Activated CD8-positive, alpha-beta memory T cell treated with anti-CD3 and anti-CD28 coated beads for 36 hours (primary cell): ENCODE results near the gene ABCC1. TPM values are rescaled to one million over a fixed set of nuclear protein-coding genes. Genes with fewer than 3 reads are reported as not detected.

Experiments
- CTCF ChIA-PET: fragments of 350-600 bp; sonication (Branson Sonifier 250); formaldehyde crosslinking; loops from one replicate; lab custom pipeline; 2021; ENCODE audit warnings: antibody characterized with exemption; lab: Charles Lee
- POLR2A ChIA-PET: fragments of 350-600 bp; sonication (Branson Sonifier 250); formaldehyde crosslinking; loops from one replicate; lab custom pipeline; 2021; ENCODE audit warnings: antibody characterized with exemption; lab: Charles Lee
- total RNA-seq, 2 experiments: library from RNA; stranded (reverse); gene quantifications; one replicate each; pipeline ENCODE4 v1.2.3, GENCODE V29; 2021

Gene ABCC1
- total RNA-seq, 2 experiments from 2014 or later: 70.6 to 73.5 TPM

DNA sequence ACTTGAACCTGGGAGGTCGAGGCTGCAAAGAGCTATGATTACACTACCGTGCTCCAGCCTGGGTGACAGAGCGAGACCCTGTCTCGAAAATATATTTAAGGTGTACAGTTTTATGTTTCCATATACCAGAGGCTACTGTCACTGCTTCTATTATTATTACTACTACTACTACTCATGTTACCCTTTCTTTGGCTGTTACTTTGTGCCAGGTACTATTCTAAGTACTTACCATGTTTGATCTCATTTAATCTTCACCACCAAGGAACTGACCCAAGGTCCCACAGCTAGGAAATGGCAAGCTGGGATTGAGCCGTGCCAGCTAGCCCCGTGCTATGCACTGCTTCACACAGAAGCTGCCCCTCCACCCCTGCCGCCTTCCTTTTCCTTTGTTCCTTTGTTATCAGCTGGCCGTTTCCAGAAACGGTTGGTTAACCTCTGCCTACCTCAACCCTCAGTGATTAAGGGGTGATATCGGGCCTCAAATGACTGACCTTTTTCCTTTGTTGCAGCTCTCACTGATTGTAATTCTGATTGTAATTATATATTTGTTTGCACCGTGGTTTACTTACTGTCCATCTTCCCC, 78.4 kb downstream of the ABCC1 start:
- ChIA-PET CTCF (interaction anchor here (2.1 kb wide), 1 partner anchor 17 kb away, joined by 4 read pairs; no protein-coding TSS in a partner anchor), POLR2A (no interaction called here)

DNA sequence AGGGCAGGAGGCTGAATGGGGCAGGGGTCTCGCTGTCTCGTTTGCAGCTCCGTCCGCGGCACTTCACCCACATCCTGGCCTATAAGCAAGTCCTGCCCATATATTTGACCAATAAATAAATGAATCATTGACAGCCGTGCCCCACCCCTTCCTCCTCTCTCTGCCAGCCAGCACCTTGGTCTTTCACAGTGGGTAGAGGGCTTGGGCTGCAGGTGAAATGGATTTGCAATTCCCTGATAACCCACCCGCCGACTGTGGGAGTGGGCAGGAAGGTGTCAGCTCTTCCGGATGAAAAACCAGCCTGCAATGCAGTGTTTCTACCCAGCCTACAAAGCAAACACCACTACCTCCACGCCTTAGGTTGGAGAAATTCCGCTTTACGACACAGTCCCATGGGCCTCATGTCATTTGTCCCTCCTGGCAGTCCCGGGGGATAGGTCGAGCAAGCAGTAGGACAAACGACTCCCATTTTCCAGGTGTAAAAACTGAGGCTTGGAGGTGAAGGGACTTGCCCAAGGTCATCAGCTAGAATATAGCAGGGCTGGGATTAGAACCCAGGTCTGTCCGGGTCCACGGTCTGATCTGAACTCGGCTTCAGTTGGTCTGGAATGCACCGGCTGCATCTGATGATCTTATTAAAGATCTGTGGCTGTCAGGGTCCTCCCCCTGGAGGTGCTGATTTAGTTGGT, 79.0 kb downstream of the ABCC1 start:
- ChIA-PET POLR2A (no interaction called here), CTCF (no interaction called here)

DNA sequence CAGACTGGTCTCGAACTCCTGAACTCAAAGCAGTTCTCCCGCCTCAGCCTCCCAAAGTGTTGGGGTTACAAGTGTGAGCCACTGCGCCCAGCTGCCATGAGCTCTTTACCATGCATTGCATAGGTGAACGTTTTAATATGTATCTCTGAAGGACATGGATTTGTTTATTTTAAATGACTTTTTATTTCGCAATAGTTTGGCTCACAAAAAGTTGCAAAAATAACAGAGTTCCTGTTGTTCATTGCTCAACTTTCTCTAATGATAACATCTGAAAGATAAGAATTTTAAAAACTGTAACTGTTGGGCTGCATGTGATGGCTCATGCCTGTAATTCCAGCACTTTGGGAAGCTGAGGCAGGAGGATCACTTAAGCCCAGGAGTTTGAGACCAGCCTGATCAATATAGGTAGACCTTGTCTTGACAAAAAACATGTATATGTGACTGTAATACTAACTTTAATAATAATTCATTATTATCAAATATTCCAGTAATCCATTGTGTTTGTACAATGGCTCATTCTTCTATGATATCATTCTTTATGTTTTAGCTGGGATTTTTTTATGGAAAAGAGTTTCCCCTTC, 80.1 kb downstream of the ABCC1 start:
- ChIA-PET POLR2A (no interaction called here), CTCF (no interaction called here)

DNA sequence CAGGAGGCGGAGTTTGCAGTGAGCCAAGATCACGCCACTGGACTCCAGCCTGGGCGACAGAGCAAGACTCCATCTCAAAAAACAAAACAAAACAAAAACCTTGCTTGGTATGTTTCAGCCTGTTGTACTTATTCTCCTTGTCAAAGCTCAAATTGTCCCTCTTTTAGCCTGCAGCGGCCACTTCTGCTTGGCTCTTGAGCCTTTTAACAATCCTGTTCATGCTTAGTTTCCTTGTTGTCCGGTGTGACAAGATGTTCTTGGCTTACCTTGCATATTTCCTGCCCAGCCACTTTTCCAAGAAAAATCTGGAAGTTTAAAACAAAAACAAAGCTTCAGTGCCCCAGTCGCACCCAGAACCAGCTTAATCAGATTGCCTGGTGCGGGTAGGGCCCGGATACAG, 81.0 kb downstream of the ABCC1 start:
- POLR2A ChIA-PET: no interaction called here
- CTCF ChIA-PET: no interaction called here

DNA sequence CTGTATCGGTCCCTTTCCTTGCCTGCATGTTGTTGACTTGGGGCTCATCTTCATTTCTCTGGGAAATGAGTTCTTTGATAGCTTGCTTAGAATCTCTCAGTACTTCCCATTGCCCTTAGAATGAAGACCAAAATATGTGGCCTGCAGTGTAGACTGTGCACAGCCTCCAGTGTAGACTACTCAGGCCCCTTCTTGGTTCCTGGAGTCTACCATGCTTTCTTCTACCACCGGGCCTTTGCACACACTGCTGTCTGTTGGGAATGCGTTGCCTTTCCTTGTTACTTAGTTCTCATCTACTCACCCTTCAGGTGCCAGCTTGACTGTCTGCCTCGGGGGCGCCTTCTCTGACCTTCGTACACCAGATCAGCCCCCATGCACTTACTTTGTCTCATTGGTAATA, 82.0 kb downstream of the ABCC1 start:
- ChIA-PET POLR2A (no interaction called here), CTCF (no interaction called here)

DNA sequence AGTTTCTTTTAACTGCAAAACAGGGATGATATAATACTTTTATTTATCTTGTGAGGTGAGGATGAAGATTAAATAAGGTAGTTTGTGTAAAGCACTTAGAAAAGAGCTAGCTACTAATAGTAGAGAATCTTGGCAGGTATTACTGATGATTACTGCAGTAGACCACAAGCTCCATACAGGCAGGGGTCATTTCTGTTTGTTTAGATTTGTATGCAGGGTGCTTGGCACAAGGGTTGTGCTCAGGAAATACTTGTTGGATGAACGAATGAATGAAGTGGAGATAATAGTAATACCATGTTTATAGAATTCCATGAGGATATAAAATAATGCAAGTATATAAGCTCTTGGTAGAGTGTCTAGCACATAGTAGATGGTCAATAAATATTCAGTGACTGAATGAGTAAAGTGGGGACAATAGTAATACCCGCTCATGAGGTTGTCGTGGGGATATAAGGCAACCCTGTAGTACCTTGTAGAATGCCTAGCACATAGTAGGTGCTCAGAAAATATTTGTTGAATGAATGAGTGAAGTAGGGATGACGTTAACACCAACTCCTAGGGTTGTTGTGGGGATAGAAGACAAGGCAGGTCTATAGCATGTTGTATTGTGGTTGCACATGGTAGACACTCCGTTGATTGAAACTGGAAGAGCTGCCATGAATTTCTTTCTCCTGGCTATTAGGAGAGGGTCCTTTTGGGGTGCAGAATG, 83.0 kb downstream of the ABCC1 start:
- ChIA-PET CTCF (interaction anchor here (0.5 to 1.4 kb wide), 3 partner anchors 10 to 141 kb away, joined by 3 to 4 read pairs (median 4); no protein-coding TSS in a partner anchor), POLR2A (no interaction called here)

DNA sequence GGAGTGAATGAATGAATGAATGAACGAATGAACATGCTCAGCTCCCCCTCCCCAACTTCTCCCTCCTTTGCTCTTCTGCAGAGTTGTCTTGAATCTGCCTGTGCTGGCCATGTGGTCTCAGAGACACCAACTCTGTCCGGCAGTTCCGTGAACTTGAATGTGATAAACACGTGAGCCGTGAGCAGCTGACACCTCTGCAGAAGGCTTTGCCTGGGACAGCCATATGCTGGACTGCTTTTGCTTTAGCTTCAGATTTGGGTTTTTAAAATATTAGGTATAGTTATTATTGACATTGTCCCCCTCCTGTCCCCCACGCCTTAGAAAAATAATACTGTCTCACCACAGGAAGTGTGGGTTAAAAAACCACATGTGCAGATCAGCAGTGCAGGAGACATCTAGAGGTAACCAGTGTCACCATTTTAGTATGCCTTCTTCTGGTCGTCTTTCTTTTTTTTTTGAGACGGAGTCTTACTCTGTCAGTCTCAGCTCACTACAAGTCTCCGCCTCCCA, 83.8 kb downstream of the ABCC1 start:
- CTCF ChIA-PET: interaction anchor here (0.5 to 1.4 kb wide), 3 partner anchors 9 to 120 kb away, joined by 3 to 4 read pairs (median 4); no protein-coding TSS in a partner anchor

DNA sequence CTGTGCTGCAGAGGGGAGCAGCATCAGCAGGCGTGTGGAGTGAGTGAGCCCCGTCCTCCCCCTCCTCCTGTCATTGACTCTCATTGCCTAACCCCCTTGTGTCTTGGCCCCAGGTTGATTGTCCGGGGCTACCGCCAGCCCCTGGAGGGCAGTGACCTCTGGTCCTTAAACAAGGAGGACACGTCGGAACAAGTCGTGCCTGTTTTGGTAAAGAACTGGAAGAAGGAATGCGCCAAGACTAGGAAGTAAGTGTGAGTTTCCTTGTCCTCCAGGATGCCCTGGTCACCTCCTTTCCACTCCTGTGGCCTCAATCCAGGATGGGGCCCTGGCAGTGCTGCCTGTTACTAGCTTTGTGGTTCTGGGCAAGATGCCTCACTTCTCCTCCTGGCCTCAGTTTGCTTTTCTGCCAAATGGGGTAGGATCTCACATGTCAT, 87.0 kb downstream of the ABCC1 start:
- POLR2A ChIA-PET: no interaction called here
- CTCF ChIA-PET: interaction anchor here (1.3 kb wide), 1 partner anchor 9 kb away, joined by 7 read pairs; no protein-coding TSS in a partner anchor

More for the DNA sequence above, 83.8 kb downstream of the ABCC1 start:
- POLR2A ChIA-PET: interaction anchor here (0.9 kb wide), 1 partner anchor 83 kb away, joined by 5 read pairs; no protein-coding TSS in a partner anchor

DNA sequence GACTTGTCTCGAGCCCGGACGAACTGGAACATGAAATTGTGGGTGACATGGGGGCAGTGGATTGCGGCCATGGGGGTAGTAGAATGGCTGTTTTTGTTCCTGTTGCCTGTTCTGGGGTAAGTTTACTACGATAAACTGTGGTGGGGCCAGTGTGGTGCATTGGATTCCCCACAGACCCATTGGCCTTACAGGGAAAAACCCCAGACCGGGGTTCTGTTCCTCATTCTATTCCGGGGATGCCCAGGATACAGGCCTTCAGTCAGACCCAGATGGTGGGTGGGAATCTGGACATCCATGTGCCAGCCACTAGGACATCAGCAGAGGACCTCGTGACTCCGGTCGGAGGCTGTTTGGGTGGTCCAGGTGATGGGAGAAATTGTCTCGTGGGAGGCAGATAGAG, 88.1 kb downstream of the ABCC1 start:
- ChIA-PET CTCF (no interaction called here), POLR2A (no interaction called here)

DNA sequence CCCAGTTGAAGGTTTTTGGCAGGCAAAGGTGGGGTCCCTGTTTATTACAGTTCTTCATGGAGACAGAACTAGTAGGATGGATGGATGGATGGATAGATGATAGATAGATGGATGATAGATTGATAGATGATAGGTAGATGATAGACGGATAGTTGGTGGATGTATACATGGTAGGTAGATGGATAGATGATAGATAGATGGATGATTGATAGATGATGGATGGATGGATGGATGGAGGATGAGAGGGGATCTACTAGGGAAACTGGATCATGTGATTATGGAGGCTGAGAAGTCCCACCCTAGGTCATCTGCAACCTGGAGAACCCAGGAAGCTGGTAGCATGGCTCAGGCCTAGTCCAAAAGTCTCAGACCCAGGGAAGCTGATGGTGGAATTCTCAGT, 88.6 kb downstream of the ABCC1 start:
- ChIA-PET CTCF (no interaction called here), POLR2A (no interaction called here)

DNA sequence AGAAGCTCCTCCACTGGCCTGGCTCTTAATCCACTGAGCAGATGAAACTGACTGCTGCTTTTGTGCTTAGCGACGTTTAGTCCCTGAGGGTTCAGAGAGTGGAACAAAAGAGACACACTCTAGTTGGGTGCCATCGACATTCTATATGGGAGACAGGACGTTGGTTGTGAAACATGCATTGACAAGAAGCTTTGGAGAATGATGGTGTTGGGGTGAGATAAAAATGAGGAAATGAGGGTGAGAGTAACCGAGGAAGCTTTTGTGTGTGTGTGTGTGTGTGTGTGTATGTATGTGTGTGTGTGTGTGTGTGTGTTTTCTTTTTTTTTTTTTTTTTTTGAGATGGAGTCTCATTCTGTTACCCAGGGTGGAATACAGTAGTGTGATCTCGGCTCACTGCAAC, 89.5 kb downstream of the ABCC1 start:
- POLR2A ChIA-PET: no interaction called here
- CTCF ChIA-PET: interaction anchor here (0.6 kb wide), 1 partner anchor 1330 kb away, joined by 7 read pairs; no protein-coding TSS in a partner anchor

DNA sequence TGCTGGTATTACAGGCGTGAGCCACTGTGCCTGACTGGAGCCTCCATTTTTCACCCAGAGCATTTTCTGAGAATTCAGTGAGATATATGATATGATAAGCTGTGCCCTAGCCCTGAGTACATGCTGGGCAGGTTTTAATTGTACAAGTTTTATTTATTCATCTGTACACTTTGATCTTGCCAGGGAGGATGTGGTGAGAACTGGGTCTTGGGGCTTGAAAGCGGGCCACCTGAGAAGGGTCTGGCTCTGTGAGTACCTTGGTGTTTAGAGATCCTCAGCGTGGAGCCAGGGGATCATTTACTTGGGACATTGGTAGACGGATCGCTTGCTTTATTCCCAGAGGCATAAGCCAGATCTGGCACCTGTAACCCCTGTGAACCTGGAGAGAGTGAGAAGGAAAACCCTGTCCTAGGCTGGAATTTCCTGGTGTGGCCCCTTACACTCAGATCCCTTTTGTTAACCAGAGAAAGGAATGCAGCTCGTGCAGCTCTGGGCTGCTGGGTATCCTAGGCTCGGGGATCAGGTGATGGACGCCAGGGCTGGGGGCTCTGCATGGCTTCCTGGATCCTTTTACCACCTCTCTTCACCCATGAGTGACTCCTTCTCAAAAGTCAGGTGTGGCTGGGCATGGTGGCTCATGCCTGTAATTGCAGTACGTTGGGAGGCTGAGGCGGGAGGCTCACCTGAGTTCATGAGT, 91.9 kb downstream of the ABCC1 start:
- CTCF ChIA-PET: interaction anchor here (0.7 to 1.5 kb wide), 2 partner anchors 8 to 219 kb away, joined by 4 read pairs; no protein-coding TSS in a partner anchor
- POLR2A ChIA-PET: no interaction called here

DNA sequence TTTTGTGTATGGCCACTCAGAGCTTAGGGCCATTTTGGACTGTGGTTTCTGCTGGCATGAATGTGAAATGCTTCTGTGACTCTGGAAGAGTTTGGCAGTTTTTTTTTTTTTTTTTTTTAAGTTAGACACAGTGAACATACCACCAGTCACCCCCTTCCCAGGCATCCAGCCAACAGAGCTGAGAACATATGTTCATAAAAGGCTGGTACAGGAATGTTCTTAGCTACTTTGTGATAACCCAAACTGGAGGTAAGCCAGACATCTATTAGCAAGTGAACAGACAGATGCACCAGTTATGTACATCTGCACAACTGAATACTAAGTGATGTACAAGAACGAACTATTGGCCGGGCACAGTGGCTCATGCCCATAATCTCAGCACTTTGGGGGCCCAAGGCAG, 92.7 kb downstream of the ABCC1 start:
- ChIA-PET POLR2A (no interaction called here), CTCF (interaction anchor here (0.7 to 1.5 kb wide), 2 partner anchors 9 to 220 kb away, joined by 4 read pairs; no protein-coding TSS in a partner anchor)

DNA sequence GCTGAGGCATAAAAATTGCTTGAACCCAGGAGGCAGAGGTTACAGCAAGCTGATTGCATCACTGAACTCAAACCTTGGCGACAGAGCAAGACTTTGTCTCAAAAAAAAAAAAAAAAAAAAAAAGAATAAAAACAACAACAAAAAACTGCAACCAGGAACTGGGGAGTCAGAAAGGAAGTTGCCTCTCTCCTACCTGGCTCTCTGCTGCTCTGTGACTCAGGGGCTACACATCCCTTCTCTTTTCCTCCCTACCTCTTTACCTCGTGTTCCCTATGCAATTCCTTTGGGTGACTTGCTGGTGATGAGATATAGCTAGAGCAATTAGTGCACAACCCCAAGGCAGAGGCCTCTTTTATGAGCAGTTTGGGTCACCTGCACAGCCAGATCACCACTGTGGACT, 95.9 kb downstream of the ABCC1 start:
- ChIA-PET CTCF (interaction anchor here (1.0 to 1.8 kb wide), 3 partner anchors 9 to 76 kb away, joined by 3 to 7 read pairs (median 4); no protein-coding TSS in a partner anchor), POLR2A (no interaction called here)

DNA sequence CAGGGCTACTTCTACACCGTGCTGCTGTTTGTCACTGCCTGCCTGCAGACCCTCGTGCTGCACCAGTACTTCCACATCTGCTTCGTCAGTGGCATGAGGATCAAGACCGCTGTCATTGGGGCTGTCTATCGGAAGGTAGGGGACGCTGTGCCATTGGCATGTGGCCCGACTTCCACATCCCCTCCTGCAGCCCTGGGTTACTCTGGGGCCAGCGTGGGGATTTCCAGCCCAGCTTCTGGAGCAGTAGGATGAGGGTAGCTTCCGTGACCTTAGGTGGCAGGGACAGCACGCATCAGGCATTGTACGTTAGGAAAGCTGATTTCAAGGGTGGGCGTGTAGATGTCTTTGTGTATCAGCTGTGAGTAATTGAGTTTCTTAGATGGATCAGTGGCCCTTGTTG, 96.5 kb downstream of the ABCC1 start:
- CTCF ChIA-PET: interaction anchor here (1.4 to 1.8 kb wide), 2 partner anchors 10 to 77 kb away, joined by 3 to 7 read pairs; no protein-coding TSS in a partner anchor
- POLR2A ChIA-PET: no interaction called here

DNA sequence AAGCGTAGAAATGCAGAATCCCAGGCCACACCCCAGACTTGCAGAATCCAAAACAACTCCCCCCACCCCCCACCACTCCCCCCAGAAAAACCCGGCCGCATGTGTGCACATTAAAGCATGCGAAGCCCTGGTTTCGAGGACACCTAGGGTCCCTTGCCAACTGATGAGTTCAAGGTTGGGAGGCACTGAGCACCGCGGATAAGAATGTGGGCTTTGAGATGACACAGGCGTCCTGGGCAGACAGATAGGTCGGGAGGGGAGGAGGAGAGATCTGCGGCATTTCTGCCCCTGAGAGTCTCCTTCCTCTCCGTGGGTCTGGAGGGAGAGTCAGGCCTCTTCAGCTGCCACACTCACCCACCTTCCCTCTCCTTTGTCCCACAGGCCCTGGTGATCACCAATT, 98.3 kb downstream of the ABCC1 start:
- ChIA-PET POLR2A (no interaction called here), CTCF (no interaction called here)

DNA sequence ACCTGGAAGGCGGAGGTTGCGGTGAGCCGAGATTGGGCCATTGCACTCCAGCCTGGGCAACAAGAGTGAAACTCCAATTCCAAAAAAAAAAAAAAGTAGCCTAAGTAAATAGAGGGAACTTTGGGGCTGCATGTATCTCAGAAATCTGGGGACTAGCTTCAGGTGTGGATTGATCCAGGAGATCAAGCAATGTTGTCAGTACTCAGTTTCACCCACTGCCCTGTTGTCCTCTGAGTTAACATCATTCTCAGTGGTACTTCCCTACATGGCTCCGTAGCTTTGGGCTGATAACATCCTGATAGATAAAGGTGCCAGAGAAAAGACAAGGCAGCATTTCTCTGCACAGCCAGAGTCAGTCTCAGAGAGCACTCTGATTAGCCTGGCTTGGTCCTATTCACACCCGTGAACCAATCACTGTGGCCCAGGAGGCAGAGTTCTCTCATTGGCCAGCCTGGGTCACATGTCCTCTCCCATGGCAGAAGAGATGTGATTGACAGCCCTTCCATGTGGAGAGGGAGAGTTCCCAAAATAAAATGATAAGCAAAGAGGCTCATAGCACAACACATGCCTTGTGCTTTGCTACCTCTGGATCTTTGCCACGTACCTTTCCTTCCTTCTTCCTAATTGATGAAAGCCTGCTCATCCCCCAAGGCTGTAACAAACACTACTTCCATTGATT, 99.6 kb downstream of the ABCC1 start:
- CTCF ChIA-PET: no interaction called here
- POLR2A ChIA-PET: no interaction called here

DNA sequence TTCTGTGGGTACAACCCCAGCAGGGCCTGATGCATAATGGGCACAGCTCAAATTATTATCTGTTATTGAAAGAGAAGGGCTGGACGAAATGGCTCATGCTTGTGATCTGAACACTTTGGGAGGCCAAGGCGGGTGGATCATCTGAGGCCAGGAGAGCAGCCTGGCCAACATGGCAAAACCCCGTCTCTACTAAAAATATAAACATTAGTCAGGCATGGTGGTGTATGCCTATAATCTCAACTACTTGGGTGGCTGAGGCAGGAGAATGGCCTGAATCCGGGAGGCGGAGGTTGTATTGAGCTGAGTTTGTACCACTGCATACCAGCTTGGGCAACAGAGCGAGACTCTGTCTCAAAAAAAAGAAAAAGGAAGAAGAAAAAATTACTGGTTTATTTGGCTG, 100.7 kb downstream of the ABCC1 start:
- POLR2A ChIA-PET: no interaction called here
- CTCF ChIA-PET: no interaction called here
